Upper lobe of left lung (tissue), 4 donors: Measurements from ENCODE around the gene SHISA7.

Source experiments
- CTCF ChIP-seq, 6 experiments: fragments of 450-650 bp in 4 of 6; fragments of 200-600 bp in 2 of 6; sonication (generic) in 2 of 6; IDR thresholded peaks; one replicate each; pipeline ENCODE4 v1.5.1; 2016 to 2019; ENCODE audit warnings: antibody characterized with exemption in 6 of 6
- EP300 ChIP-seq, 4 donors: sonication (generic); formaldehyde crosslinking; IDR thresholded peaks; one replicate each; pipeline ENCODE4 v1.5.1; 2017; ENCODE audit warnings: antibody characterized with exemption in 4 of 4, control low read depth in 2 of 4
- POLR2AphosphoS5 ChIP-seq, 2 donors: sonication (generic); formaldehyde crosslinking; IDR thresholded peaks; one replicate each; pipeline ENCODE4 v1.5.1; 2017; ENCODE audit warnings: antibody characterized with exemption in 2 of 2

- TF ChIP-seq POLR2AphosphoS5 (IDR thresholded peaks at IDR 0.05) (no peak), CTCF (IDR thresholded peaks at IDR 0.05) (no peak), EP300 (IDR thresholded peaks at IDR 0.05) (no peak)
Measured at GRCh38 chr19:55408533-55408872, 34.6 kb downstream of the SHISA7 start.
